Activated gamma-delta T cell treated with anti-CD3 and anti-CD28 coated beads, Interleukin-2, amount 50 U/mL, for 16 hours (primary cell): Measurements from ENCODE around the gene CENPV.

Experiments used
- DNase-seq: peaks from one replicate; pipeline ENCODE4 v3.0.0-alpha.2; 2020; ENCODE audit warnings: low read depth

CENPV gene

DNA sequence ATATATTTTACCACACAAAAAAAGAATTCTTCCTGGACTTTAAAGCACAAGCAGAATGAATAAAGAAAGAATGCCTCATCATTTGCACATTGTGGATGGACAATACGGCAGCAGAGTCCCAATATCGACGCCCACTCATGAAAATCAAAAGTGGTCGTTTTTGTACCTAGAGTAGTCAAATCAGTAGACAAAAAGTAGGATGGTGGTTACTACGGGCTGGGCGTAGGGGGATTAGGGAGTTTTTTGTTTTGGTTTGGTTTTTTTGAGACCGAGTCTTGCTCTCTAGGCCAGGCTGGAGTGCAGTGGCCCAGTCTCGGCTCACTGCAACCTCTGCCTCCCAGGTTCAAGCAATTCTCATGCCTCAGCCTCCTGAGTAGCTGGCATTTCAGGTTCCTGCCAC, 8.6 kb upstream of the CENPV start:
- no peak for DNase-seq

DNA sequence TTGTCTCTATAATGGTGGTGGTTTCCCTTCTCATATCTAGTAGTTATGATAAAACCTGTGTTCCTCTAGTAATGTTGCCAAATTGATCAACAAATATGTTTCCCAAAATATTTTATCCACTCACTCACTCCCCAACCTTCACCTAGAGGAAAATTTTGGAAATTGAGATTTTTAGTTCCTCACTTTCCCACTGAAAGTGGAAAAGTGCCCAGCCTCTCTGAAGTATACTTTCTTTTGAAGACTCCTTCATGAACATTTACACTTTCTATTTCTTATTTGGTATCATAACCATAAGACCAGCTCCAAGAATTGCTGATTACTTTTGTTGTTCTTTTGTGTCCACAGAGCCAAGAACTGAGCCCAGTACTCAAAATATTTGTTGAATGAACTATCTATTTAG, 5.1 kb upstream of the CENPV start:
- DNase-seq, result no peak

DNA sequence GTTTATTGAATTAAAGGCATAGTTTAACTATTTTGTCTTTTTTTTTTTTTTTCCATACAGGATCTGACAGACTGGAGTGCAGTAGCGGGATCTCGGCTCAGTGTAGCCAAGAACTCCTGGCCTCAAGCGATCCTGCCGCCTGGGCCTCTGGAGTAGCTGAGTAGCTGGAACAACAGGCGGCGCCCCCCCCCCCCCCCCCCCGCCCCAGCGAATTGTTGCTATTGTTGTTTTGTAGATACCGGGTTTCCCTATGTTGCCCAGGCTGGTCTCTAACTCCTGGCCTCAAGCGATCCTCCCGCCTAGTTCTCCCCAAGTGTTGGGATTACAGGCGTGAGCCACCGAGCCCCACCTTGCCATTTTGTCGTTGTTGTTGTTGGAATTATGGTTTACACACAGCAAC, 1.3 kb upstream of the CENPV start:
- no peak for DNase-seq

- DNase-seq, result peak; percentile 4
Observed at GRCh38 chr17:16352667-16353316, 477 bp downstream of the CENPV start.

- DNase-seq, result peak; percentile 4
Observed at GRCh38 chr17:16352303-16352666, 984 bp downstream of the CENPV start.

- no peak for DNase-seq
Observed at GRCh38 chr17:16351831-16352230, 1.4 kb downstream of the CENPV start.

DNA sequence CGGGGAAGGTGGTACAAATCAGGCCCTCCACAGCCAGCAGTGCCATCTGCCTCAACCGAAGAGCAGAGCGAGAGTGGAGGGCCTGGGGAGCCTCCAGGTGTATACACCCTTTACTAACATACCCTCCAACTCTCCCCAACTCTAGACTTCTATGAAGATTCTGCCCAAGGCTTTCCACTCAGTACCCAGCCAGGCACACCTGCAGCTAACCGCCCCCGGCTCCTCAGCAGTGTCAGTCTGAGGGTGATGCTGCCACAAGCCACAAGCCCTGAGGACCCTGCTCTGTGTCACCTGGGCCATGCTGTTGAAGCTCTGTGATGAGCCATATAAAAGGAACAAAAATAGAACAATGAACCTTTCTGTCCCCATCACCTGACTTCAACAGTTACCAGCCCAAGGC, 3.8 kb downstream of the CENPV start:
- DNase-seq, result no peak

GRCh38 chr17:16348586-16348985, 4.7 kb downstream of the CENPV start:
- DNase-seq, result no peak

DNA sequence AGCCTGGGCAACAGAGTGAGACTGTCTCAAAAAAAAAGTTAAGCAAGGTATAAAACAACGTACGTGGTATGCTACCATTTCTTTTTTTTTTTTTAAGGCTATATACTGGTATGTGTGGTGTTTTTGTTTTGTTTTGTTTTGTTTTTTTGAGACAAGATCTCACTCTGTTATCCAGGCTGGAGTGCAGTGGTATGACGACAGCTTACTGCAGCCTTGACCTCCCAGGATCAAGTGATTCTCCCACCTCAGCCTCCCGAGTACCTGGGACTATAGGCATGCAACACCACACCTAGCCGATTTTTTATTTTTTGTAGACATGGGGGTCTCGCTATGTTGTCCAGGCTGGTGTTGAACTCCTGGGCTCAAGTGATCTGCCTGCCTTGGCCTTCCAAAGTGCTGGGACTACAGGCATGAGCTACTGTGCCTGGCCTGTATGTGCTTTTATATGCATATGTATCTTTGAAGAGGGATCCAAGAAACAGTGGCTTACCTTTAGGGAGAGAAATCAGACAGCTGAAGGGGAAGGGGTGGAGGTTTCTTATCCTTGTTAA, 6.5 kb downstream of the CENPV start:
- DNase-seq, result no peak

GRCh38 chr17:16345565-16345964, 7.7 kb downstream of the CENPV start:
- no peak for DNase-seq

- no peak for DNase-seq
Observed at GRCh38 chr17:16343569-16343968, 9.7 kb downstream of the CENPV start.

DNA sequence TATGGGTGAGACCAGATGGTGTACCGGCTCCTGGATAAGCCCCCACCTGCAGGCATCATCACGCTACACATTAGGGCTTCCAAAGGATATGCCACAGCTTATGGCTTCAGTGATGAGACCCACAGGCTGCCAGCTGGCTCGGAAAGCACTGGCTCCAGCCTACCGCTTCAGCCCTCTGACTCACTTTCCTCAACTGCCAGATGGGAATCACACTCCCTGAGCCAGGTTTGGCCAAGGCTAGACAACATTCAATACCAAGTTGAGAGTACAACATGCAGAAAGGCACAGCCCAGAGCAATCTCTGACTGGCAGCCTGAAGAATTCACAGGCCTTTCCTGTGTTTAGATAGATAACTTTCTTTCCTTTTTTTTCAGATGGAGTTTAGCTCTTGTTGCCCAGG, 10.3 kb downstream of the CENPV start:
- no peak for DNase-seq

DNA sequence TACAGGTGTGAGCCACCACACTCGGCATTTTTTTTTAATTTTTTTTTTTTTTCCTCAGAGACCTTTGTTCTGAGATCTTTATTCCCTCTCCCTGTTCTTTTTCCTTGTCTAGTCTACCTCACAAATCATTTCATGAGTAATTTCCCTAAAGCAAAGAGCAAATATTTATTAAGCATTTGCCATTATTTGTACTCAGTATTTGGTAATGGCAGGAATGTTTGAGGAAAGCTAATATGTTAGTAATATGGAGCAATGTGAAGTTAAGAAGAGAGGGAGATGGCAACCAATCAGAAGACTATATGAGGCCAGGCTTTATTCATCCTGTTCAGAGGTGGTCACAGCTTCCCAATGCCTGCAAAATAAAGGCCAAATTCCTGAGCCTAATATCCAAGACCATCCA, 13.3 kb downstream of the CENPV start:
- no peak for DNase-seq

GRCh38 chr17:16339402-16339801, 13.9 kb downstream of the CENPV start:
- DNase-seq, result no peak

DNA sequence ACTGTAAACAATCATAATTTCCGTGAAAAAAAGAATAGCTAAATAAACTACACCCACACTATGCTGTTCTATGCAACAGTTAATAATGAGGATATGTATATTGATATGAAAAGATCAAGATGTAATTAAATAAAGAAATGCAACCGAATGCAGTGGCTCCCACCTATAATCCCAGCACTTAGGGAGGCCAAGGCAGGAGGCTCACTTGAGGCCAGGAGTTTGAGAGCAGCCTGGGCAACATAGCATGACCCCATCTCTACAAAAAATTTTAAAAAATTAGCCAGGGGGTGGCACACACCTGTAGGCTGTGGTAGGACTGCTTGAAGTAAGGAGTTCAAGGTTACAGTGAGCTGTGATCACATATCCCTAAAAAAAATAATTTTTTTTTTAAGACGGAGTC, 14.9 kb downstream of the CENPV start:
- no peak for DNase-seq

GRCh38 chr17:16329519-16330271, 23.6 kb downstream of the CENPV start:
- DNase-seq, result no peak

- DNase-seq, result no peak
Observed at GRCh38 chr17:16328997-16329396, 24.3 kb downstream of the CENPV start.

- DNase-seq, result no peak
Observed at GRCh38 chr17:16327018-16327417, 26.3 kb downstream of the CENPV start.

DNA sequence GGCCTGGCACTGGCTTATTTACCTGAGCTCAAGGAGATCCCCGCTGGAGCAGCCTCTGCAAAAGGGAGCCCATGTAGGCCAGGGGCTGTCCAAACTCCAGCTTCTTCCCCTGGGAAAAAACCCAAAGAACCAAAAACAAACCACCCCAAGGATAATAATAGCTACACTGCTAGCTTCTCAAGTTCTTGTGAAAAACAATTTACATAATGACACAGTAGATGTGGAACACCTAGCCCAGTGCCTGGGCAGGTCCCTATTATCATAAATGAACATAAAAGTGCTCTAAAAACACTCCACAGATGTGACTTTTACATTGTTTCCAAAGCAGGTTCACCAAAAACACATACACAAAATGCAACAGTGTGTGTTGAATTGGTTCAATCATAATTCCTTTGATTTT, 27.3 kb downstream of the CENPV start:
- no peak for DNase-seq

DNA sequence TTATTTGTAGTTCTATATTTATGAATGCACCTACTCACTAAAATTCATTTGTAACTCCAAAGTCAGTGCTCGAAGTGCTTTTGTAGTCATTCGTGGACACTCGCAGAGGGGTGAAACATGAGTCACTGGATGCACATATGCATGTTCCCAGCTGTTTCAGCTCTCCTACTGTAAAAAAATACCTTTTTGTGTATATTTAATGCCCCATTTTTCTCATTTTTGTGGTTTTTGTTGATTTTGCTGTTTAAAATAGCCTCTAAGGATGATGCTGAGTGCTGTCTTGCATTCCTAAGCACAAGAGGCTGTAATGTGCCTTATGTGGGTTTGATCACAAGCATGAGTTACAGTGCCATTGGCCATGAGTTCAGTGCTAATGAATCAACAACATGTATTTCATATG, 30.6 kb downstream of the CENPV start:
- DNase-seq, result no peak

DNA sequence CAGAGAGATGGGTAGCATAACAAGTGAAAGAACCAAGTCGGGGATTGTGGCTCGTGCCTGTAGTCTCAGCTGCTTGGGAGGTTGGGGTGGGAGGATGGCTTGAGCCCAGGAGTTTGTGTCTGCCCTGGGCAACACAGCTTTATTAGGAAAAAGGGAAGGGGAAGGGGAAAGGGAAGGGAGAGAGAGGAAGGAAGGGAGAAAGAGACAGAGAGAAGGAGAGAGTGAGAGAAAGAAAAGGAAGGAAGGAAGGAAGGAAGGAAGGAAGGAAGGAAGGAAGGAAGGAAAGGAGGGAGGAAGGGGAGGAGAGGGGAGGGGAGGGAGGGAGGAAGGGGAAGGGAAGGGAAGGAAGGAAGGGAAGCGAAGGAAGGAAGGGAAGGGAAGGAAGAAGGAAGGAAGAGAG, 33.3 kb downstream of the CENPV start:
- DNase-seq, result no peak

DNA sequence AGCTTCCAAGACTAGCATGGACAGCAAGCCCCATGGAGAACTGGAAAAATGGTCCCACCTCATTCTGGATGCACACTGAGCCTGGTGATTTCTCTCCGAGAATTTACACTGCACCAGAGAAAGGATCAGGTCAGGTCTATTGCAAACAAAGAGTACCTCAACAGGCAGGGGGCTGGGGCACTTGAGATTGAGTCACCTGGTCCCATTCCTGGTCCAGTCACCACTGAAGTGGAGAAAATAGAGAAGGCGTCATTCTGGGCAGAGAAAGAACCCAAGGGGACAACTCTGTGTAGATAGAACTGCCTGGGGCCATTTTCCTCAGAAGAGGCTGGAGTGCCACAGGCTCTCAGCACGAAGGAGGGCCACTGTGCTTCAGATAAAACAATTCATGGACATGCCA, 38.4 kb downstream of the CENPV start:
- no peak for DNase-seq

DNA sequence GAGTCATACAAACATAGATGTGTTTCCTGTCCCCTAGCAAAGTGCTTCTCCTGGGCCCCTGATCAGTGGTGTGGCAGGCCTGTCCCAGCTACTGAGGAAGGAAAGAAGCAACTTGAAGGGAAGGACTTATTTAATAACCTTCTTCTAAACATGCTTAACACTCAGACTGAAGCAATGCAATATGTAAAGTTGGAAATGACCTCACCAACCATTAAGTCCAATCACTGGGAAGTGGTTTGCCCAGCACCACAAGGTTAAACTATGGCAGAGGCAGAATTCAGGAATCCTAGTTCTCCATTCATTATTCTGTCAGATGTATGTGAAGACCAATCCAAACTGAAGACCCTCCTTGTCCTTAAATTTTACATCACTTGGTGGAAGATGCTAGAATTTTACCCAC, 39.1 kb downstream of the CENPV start:
- no peak for DNase-seq
